ENCODE measurements around the gene HSD11B1L. TPM values are rescaled to one million over a fixed set of nuclear protein-coding genes. Genes with fewer than 3 reads are reported as not detected.

HSD11B1L gene
- total RNA-seq, 2 donors from 2014 or later: 7.7 to 12.7 TPM

DNA sequence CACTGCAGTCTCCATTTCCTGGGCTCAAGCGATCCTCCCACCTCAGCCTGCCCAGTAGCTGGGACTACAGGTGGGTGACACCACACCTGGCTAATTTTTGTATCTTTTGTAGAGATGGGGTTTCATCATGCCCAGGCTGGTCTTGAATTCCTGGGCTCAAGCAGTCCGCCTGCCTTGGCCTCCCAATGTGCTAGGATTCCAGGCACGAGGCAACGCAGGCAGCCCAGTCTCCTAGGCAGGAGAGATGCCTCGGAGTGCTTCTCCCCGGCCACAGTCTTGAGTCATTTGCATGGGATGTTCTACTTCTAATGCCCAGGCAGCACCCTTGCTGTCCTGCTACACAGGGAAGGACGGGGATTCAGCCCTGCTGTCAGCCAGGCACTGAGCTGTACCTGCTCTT lies 9.2 kb upstream of the HSD11B1L start:
- Histone ChIP-seq H3K27me3 (ENCODE audit: control insufficient read depth, insufficient read depth, low read length, poor library complexity, severe bottlenecking) (no peaks in the 10 kb centered on the region), H3K36me3 (ENCODE audit: control insufficient read depth, insufficient read depth, low read length) (peaks cover 43% of the 10 kb centered on the region), H3K27ac (ENCODE audit: low read depth, low read length) (no peak overlapping the region), H3K4me3 (ENCODE audit: low read length) (no peak overlapping the region), H3K9me3 (ENCODE audit: control insufficient read depth, low read length) (no peaks in the 10 kb centered on the region), H3K9ac (ENCODE audit: extremely low read depth, low read length, poor library complexity, severe bottlenecking) (no peak overlapping the region), H3K4me1 (ENCODE audit: control insufficient read depth, insufficient read depth, low read length) (no peaks in the 10 kb centered on the region)
- H3K36me3 Mint-ChIP-seq (ENCODE audit: low read depth): peaks cover 46% of the 10 kb centered on the region
- H3K4me3 Mint-ChIP-seq: no peak overlapping the region
- DNase-seq: no peak
- H3K27ac Mint-ChIP-seq: no peak overlapping the region
- peaks cover 10% of the 10 kb centered on the region for H3K4me1 Mint-ChIP-seq
- H3K9me3 Mint-ChIP-seq: no peaks in the 10 kb centered on the region
- no peaks in the 10 kb centered on the region for H3K27me3 Mint-ChIP-seq (ENCODE audit: insufficient read depth)
- TF ChIP-seq, protein P1, sequence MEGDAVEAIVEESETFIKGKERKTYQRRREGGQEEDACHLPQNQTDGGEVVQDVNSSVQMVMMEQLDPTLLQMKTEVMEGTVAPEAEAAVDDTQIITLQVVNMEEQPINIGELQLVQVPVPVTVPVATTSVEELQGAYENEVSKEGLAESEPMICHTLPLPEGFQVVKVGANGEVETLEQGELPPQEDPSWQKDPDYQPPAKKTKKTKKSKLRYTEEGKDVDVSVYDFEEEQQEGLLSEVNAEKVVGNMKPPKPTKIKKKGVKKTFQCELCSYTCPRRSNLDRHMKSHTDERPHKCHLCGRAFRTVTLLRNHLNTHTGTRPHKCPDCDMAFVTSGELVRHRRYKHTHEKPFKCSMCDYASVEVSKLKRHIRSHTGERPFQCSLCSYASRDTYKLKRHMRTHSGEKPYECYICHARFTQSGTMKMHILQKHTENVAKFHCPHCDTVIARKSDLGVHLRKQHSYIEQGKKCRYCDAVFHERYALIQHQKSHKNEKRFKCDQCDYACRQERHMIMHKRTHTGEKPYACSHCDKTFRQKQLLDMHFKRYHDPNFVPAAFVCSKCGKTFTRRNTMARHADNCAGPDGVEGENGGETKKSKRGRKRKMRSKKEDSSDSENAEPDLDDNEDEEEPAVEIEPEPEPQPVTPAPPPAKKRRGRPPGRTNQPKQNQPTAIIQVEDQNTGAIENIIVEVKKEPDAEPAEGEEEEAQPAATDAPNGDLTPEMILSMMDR (conservative IDR thresholded peaks at IDR 0.05): no peak
- 90 to 95% methylated on average over 7 of the region's 7 CpGs for WGBS, 2 experiments (ENCODE audit: insufficient coverage in 1 of 2, insufficient read length in 1 of 2)

DNA sequence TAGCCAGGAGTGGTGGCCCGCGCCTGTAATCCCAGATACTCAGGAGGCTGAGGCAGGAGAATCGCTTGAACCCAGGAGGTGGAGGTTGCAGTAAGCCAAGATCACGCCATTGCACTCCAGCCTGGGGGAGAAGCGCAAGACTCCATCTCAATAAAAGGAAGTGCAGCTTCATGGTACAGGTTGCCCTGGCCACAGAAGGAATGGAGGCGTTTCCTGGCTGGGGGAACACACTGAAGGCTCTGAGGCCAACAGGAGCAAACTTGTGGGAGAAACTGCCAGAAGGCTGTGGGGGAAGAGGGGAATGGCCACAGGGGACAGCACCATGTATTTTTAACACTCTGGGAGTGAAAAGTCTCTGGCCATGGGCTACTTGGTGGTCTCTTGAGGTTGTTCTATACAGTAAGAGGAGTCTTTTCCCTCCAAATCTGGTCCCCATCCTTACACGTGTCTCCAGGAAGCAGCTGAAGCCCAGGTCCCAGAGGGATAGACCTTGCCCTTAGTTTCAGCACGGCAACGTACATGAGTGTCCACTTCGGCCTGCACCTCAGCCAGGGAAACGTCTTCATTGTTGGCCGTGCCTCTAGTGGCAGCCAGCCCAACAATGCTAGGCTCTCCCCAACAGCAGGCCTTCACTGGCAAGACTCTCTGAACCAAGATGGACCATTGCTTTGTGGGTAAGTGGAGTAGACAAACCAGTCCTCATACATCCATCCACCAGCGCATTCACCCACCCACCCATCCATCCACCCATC lies 7.9 kb upstream of the HSD11B1L start:
- no peaks in the 10 kb centered on the region for H3K4me1 ChIP-seq (ENCODE audit: control insufficient read depth, insufficient read depth, low read length)
- H3K4me3 ChIP-seq (ENCODE audit: low read length): no peak overlapping the region
- H3K36me3 Mint-ChIP-seq (ENCODE audit: low read depth): peaks cover 35% of the 10 kb centered on the region
- WGBS, 2 experiments (ENCODE audit: insufficient coverage in 1 of 2, insufficient read length in 1 of 2): 97 to 98% methylated on average over 12 of the region's 13 CpGs
- H3K4me1 Mint-ChIP-seq: peaks cover 4% of the 10 kb centered on the region
- H3K9me3 Mint-ChIP-seq: no peaks in the 10 kb centered on the region
- no peak overlapping the region for H3K4me3 Mint-ChIP-seq
- H3K27me3 ChIP-seq (ENCODE audit: control insufficient read depth, insufficient read depth, low read length, poor library complexity, severe bottlenecking): no peaks in the 10 kb centered on the region
- H3K9me3 ChIP-seq (ENCODE audit: control insufficient read depth, low read length): no peaks in the 10 kb centered on the region
- H3K9ac ChIP-seq (ENCODE audit: extremely low read depth, low read length, poor library complexity, severe bottlenecking): no peak overlapping the region
- H3K27me3 Mint-ChIP-seq (ENCODE audit: insufficient read depth): no peaks in the 10 kb centered on the region
- DNase-seq: no peak
- H3K36me3 ChIP-seq (ENCODE audit: control insufficient read depth, insufficient read depth, low read length): peaks cover 36% of the 10 kb centered on the region
- no peak overlapping the region for H3K27ac ChIP-seq (ENCODE audit: low read depth, low read length)
- H3K27ac Mint-ChIP-seq: no peak overlapping the region
- TF ChIP-seq, protein P1 (conservative IDR thresholded peaks at IDR 0.05): no peak

DNA sequence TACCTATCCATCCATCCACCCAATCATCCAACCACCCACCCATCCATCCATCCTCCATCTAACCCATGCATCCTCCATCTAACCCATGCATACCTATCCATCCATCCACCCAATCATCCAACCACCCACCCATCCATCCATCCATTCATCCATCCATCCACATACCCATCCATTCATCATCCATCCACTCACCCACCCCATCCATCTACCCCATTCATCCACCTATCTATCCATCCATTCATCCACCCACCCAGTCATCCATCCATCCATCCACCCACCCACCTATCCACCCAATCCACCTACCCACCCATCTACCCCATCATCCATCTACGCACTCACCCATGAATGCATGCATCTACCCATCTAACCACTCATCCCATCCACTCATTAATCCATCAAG lies 7.1 kb upstream of the HSD11B1L start:
- H3K9me3 Mint-ChIP-seq: no peaks in the 10 kb centered on the region
- H3K4me3 Mint-ChIP-seq: no peak overlapping the region
- Histone ChIP-seq H3K9me3 (ENCODE audit: control insufficient read depth, low read length) (no peaks in the 10 kb centered on the region), H3K4me1 (ENCODE audit: control insufficient read depth, insufficient read depth, low read length) (no peaks in the 10 kb centered on the region), H3K36me3 (ENCODE audit: control insufficient read depth, insufficient read depth, low read length) (peaks cover 29% of the 10 kb centered on the region), H3K27ac (ENCODE audit: low read depth, low read length) (no peak overlapping the region), H3K27me3 (ENCODE audit: control insufficient read depth, insufficient read depth, low read length, poor library complexity, severe bottlenecking) (no peaks in the 10 kb centered on the region), H3K9ac (ENCODE audit: extremely low read depth, low read length, poor library complexity, severe bottlenecking) (no peak overlapping the region), H3K4me3 (ENCODE audit: low read length) (no peak overlapping the region)
- peaks cover 4% of the 10 kb centered on the region for H3K4me1 Mint-ChIP-seq
- H3K27ac Mint-ChIP-seq: no peak overlapping the region
- TF ChIP-seq, protein P1 (conservative IDR thresholded peaks at IDR 0.05): no peak
- 96 to 100% methylated on average over 1 of the region's 1 CpG for WGBS, 2 experiments (ENCODE audit: insufficient coverage in 1 of 2, insufficient read length in 1 of 2)
- H3K27me3 Mint-ChIP-seq (ENCODE audit: insufficient read depth): no peaks in the 10 kb centered on the region
- no peak for DNase-seq
- H3K36me3 Mint-ChIP-seq (ENCODE audit: low read depth): peaks cover 30% of the 10 kb centered on the region

Measured in endodermal cell (in vitro differentiated cells).